PC-3 (cell line): ENCODE measurements around the gene HECW1. TPM values are rescaled to one million over a fixed set of nuclear protein-coding genes. Genes with fewer than 3 reads are reported as not detected.

Experiments used
- ATAC-seq: fragments of 200-7000 bp; cut with Tn5 transposase; 2 replicates; pipeline ENCODE4 v1.9.1; 2020; ENCODE audit warnings: mild to moderate bottlenecking, moderate library complexity
- BruUV-seq: library from RNA; stranded (reverse); fragments of 400-500 nt; replicated peaks from 2 replicates; lab custom pipeline; 2021; lab: Mats Ljungman, UMichigan
- CTCF ChIA-PET: fragments of 300-600 bp; sonication (Branson Sonifier 250); formaldehyde crosslinking; loops from one replicate; lab custom pipeline; 2022; ENCODE audit warnings: antibody characterized with exemption; lab: Charles Lee
- POLR2A ChIA-PET: fragments of 300-600 bp; sonication (Branson Sonifier 250); formaldehyde crosslinking; loops from one replicate; lab custom pipeline; 2022; ENCODE audit warnings: antibody characterized with exemption; ENCODE audit not compliant: unreplicated experiment; lab: Charles Lee
- DNase-seq: peaks from one replicate; pipeline ENCODE4 v3.0.0-alpha.2; 2015
- H2AFZ ChIP-seq: fragments of 300-600 bp; sonication (generic); 2 replicates; pipeline ENCODE4 v1.6.0; 2016; ENCODE audit warnings: antibody characterized with exemption, low read length
- H3F3A ChIP-seq: fragments of 300-600 bp; sonication (generic); one replicate; pipeline ENCODE4 v1.6.0; 2017; ENCODE audit warnings: antibody characterized with exemption, low read length, control low read depth, mild to moderate bottlenecking; ENCODE audit not compliant: unreplicated experiment
- H3K27ac ChIP-seq: fragments of 300-600 bp; sonication (generic); 2 replicates; pipeline ENCODE4 v1.5.1; 2016; ENCODE audit warnings: mild to moderate bottlenecking, low read length
- H3K27me3 ChIP-seq: fragments of 300-600 bp; sonication (generic); 2 replicates; pipeline ENCODE4 v1.6.1; 2016; ENCODE audit warnings: low read length, mixed read lengths
- H3K36me3 ChIP-seq: fragments of 300-600 bp; sonication (generic); 2 replicates; pipeline ENCODE4 v1.6.1; 2016; ENCODE audit warnings: low read depth, mixed run types, low read length, mixed read lengths
- H3K4me1 ChIP-seq: fragments of 300-600 bp; sonication (generic); 2 replicates; pipeline ENCODE4 v1.5.1; 2016; ENCODE audit warnings: low read length; ENCODE audit not compliant: insufficient read depth
- H3K4me2 ChIP-seq: fragments of 300-600 bp; sonication (generic); 2 replicates; pipeline ENCODE4 v1.6.0; 2016; ENCODE audit warnings: low read length
- H3K4me3 ChIP-seq: fragments of 300-600 bp; sonication (generic); 2 replicates; pipeline ENCODE4 v1.5.1; 2016; ENCODE audit warnings: mild to moderate bottlenecking, low read length, mixed read lengths
- H3K79me2 ChIP-seq: fragments of 300-600 bp; sonication (generic); 2 replicates; pipeline ENCODE4 v1.6.1; 2017; ENCODE audit warnings: low read length, mixed read lengths
- H3K9ac ChIP-seq: fragments of 300-600 bp; sonication (generic); 2 replicates; pipeline ENCODE4 v1.6.0; 2016; ENCODE audit warnings: mild to moderate bottlenecking, low read length
- H3K9me2 ChIP-seq: fragments of 300-600 bp; sonication (generic); replicated peaks from 2 replicates; pipeline ENCODE4 v1.6.1; 2016; ENCODE audit warnings: mixed run types, low read length, mixed read lengths
- H3K9me3 ChIP-seq: fragments of 300-600 bp; sonication (generic); 2 replicates; pipeline ENCODE4 v1.6.1; 2016; ENCODE audit warnings: low read length, mixed read lengths
- H4K20me1 ChIP-seq: fragments of 300-600 bp; sonication (generic); 2 replicates; pipeline ENCODE4 v1.6.1; 2016; ENCODE audit warnings: low read length, mixed read lengths
- EZH2 ChIP-seq: fragments of 300-600 bp; sonication (generic); IDR thresholded peaks from one replicate; pipeline ENCODE4 v1.6.1; 2017; ENCODE audit warnings: antibody characterized with exemption, mild to moderate bottlenecking, low read length; ENCODE audit not compliant: unreplicated experiment
- EZH2phosphoT487 ChIP-seq: fragments of 300-600 bp; sonication (generic); IDR thresholded peaks from 2 replicates; pipeline ENCODE4 v1.6.1; 2018; ENCODE audit warnings: mild to moderate bottlenecking, antibody characterized with exemption, low read length, borderline replicate concordance
- intact Hi-C: fragments of 100-400 bp; cut with micrococcal nuclease; formaldehyde crosslinking; loops from 2 replicates; pipeline ENCODE4 v1.9.0; 2023
- total RNA-seq: library from RNA; depleted of rRNA; stranded (reverse); fragments of >200 nt; gene quantifications from 2 replicates; pipeline ENCODE4 v1.2.3, GENCODE V29; 2014
- TF ChIP-seq, protein P1 (sequence below): fragments of 300-600 bp; sonication (generic); conservative IDR thresholded peaks from 2 replicates; pipeline ENCODE4 v1.5.1; 2017; ENCODE audit warnings: antibody characterized with exemption, low read depth, mild to moderate bottlenecking, low read length

Gene HECW1
- total RNA-seq, 1 experiment from 2014 or later: 3.0 TPM

DNA sequence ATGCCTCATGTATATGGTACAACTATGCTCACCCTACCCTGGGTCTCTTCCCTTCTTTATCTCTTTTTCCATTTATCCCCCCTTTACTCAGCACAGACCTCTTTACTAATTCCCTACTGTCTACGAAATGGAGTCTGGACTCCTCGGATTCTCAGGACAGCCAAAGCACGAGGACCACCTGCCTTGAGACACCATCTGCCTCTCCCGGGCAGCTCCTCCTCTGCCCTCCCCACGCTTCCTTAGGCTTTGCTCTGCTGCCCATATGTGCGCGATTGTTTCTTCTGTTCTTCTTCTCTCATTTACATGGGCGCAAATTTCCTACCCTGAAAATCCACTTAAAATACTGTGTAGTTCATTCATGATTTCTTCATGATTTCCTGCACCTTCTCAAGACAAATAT lies 407.8 kb downstream of the HECW1 start:
- peaks cover 14% of the 10 kb centered on the region for H3K4me1 ChIP-seq
- H3F3A ChIP-seq: no peaks in the 10 kb centered on the region
- ATAC-seq (no peak), DNase-seq (no peak)
- ChIA-PET CTCF (interaction anchor here (1.0 kb wide), 1 partner anchor 62 kb away, joined by 3 read pairs; no protein-coding TSS in a partner anchor), POLR2A (interaction anchor here (0.5 kb wide), 1 partner anchor 9 kb away, joined by 3 read pairs; no protein-coding TSS in a partner anchor)
- intact Hi-C loops: no loop called here
- H3K4me3 ChIP-seq: no peak overlapping the region
- no peaks in the 10 kb centered on the region for H4K20me1 ChIP-seq
- no peaks in the 10 kb centered on the region for H3K79me2 ChIP-seq
- H3K36me3 ChIP-seq: no peaks in the 10 kb centered on the region
- no peaks in the 10 kb centered on the region for H3K27me3 ChIP-seq
- no peak for TF ChIP-seq EZH2phosphoT487
- TF ChIP-seq, protein P1, sequence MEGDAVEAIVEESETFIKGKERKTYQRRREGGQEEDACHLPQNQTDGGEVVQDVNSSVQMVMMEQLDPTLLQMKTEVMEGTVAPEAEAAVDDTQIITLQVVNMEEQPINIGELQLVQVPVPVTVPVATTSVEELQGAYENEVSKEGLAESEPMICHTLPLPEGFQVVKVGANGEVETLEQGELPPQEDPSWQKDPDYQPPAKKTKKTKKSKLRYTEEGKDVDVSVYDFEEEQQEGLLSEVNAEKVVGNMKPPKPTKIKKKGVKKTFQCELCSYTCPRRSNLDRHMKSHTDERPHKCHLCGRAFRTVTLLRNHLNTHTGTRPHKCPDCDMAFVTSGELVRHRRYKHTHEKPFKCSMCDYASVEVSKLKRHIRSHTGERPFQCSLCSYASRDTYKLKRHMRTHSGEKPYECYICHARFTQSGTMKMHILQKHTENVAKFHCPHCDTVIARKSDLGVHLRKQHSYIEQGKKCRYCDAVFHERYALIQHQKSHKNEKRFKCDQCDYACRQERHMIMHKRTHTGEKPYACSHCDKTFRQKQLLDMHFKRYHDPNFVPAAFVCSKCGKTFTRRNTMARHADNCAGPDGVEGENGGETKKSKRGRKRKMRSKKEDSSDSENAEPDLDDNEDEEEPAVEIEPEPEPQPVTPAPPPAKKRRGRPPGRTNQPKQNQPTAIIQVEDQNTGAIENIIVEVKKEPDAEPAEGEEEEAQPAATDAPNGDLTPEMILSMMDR: no peak
- TF ChIP-seq EZH2: no peak
- no peak overlapping the region for H3K27ac ChIP-seq
- no TSS peak for BruUV-seq
- H3K9ac ChIP-seq: no peak overlapping the region
- H3K9me3 ChIP-seq: no peaks in the 10 kb centered on the region
- no peak overlapping the region for H3K4me2 ChIP-seq
- H2AFZ ChIP-seq: no peak overlapping the region
- H3K9me2 ChIP-seq: no peaks in the 10 kb centered on the region

DNA sequence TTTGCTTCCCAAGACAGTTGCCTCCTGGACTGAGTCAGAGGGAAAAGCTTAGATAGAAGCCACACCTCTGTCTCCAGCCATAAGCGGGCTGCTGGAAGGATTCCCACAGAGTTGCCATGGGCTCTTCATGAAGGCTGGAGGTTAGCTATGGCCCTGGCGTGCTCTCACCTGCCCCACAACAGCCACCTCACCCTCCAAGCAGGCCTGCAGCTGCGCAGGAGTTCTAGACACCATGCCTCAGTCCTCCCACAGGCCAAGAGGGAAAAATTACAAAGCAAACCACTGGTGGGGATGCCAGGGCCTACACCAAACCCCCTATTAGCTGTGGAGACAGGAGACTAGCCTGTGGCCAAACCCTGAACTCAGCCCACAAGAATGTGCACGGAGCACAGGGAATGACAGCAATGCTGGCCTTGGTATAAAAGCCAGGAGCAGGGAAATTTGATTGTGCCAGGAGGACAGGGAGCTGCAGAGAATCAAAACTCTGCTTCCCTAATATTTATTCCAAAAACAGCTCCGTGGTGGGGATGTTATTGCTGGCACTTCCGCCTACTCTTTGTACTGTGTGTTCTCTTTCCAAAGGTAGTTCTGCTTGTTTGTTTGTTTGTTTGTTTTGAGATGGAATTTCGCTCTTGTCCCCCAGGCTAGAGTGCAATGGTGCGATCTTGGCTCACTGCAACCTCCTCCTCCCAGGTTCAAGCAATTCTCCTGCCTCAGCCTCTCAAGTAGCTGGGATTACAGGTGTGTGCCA lies 410.1 kb downstream of the HECW1 start:
- H3K4me2 ChIP-seq: no peak overlapping the region
- no peak overlapping the region for H3K27ac ChIP-seq
- no peaks in the 10 kb centered on the region for H3K9me3 ChIP-seq
- H3K4me3 ChIP-seq: no peak overlapping the region
- no peak overlapping the region for H2AFZ ChIP-seq
- intact Hi-C loops: no loop called here
- no TSS peak for BruUV-seq
- no peaks in the 10 kb centered on the region for H3F3A ChIP-seq
- no peaks in the 10 kb centered on the region for H3K79me2 ChIP-seq
- no peak for ATAC-seq
- peak; percentile 2 for DNase-seq
- H3K4me1 ChIP-seq: peaks cover 2% of the 10 kb centered on the region; the same call in 1 of the 2 replicates
- POLR2A ChIA-PET: no interaction called here
- H3K36me3 ChIP-seq: no peaks in the 10 kb centered on the region
- no peaks in the 10 kb centered on the region for H3K9me2 ChIP-seq
- no peak overlapping the region for H3K9ac ChIP-seq
- CTCF ChIA-PET: no interaction called here
- H4K20me1 ChIP-seq: no peaks in the 10 kb centered on the region
- TF ChIP-seq EZH2 (no peak), EZH2phosphoT487 (no peak)
- TF ChIP-seq, protein P1: no peak
- H3K27me3 ChIP-seq: no peaks in the 10 kb centered on the region
